ENCODE results near the gene WDR81. TPM values are rescaled to one million over a fixed set of nuclear protein-coding genes. Genes with fewer than 3 reads are reported as not detected.

WDR81 gene
- total RNA-seq, 1 donor, result 47.8 TPM

GRCh38 chr17:1744551-1745512 lies 20.3 kb downstream of the WDR81 start:
- Histone ChIP-seq H3K4me3 (ENCODE audit: insufficient read depth, low read length) (no peak overlapping the region), H3K4me1 (ENCODE audit: insufficient read depth, low read length) (no peaks in the 10 kb centered on the region), H3K4me2 (ENCODE audit: insufficient read depth, low read length) (no peak overlapping the region), H3K36me3 (ENCODE audit: insufficient read depth, low read length) (no peaks in the 10 kb centered on the region), H3K9me3 (ENCODE audit: low read depth, low read length) (no peaks in the 10 kb centered on the region), H3K27ac (ENCODE audit: low read depth, low read length) (no peak overlapping the region), H3K79me2 (ENCODE audit: insufficient read depth, low read length) (no peaks in the 10 kb centered on the region), H2AFZ (ENCODE audit: low read length) (no peak overlapping the region), H4K20me1 (ENCODE audit: insufficient read depth, low read length) (no peaks in the 10 kb centered on the region), H3K27me3 (ENCODE audit: insufficient read depth, low read length) (no peaks in the 10 kb centered on the region)
- DNase-seq (ENCODE audit: insufficient read length, low spot score, missing footprints), result peak; percentile 82
- TF ChIP-seq CTCF (IDR thresholded peaks at IDR 0.05; ENCODE audit: extremely low read depth, low read depth, low read length), result no peak

GRCh38 chr17:1745513-1746020 lies 21.1 kb downstream of the WDR81 start:
- Histone ChIP-seq H3K36me3 (ENCODE audit: insufficient read depth, low read length) (no peaks in the 10 kb centered on the region), H4K20me1 (ENCODE audit: insufficient read depth, low read length) (no peaks in the 10 kb centered on the region), H3K4me3 (ENCODE audit: insufficient read depth, low read length) (no peak overlapping the region), H3K27me3 (ENCODE audit: insufficient read depth, low read length) (no peaks in the 10 kb centered on the region), H2AFZ (ENCODE audit: low read length) (no peak overlapping the region), H3K9me3 (ENCODE audit: low read depth, low read length) (no peaks in the 10 kb centered on the region), H3K4me2 (ENCODE audit: insufficient read depth, low read length) (no peak overlapping the region), H3K27ac (ENCODE audit: low read depth, low read length) (no peak overlapping the region), H3K4me1 (ENCODE audit: insufficient read depth, low read length) (no peaks in the 10 kb centered on the region), H3K79me2 (ENCODE audit: insufficient read depth, low read length) (no peaks in the 10 kb centered on the region)
- TF ChIP-seq CTCF (IDR thresholded peaks at IDR 0.05; ENCODE audit: extremely low read depth, low read depth, low read length), result no peak
- DNase-seq (ENCODE audit: insufficient read length, low spot score, missing footprints), result peak; percentile 75

GRCh38 chr17:1746975-1747543 lies 22.6 kb downstream of the WDR81 start:
- no peak overlapping the region for H2AFZ ChIP-seq (ENCODE audit: low read length)
- peak; percentile 78 for DNase-seq (ENCODE audit: insufficient read length, low spot score, missing footprints)
- no peaks in the 10 kb centered on the region for H4K20me1 ChIP-seq (ENCODE audit: insufficient read depth, low read length)

More at GRCh38 chr17:1746975-1747543, 22.6 kb downstream of the WDR81 start:
- H3K4me3 ChIP-seq (ENCODE audit: insufficient read depth, low read length), result no peak overlapping the region
- no peaks in the 10 kb centered on the region for H3K4me1 ChIP-seq (ENCODE audit: insufficient read depth, low read length)
- no peaks in the 10 kb centered on the region for H3K36me3 ChIP-seq (ENCODE audit: insufficient read depth, low read length)
- TF ChIP-seq CTCF (IDR thresholded peaks at IDR 0.05; ENCODE audit: extremely low read depth, low read depth, low read length), result no peak
- no peaks in the 10 kb centered on the region for H3K79me2 ChIP-seq (ENCODE audit: insufficient read depth, low read length)
- no peaks in the 10 kb centered on the region for H3K27me3 ChIP-seq (ENCODE audit: insufficient read depth, low read length)
- no peak overlapping the region for H3K4me2 ChIP-seq (ENCODE audit: insufficient read depth, low read length)
- H3K9me3 ChIP-seq (ENCODE audit: low read depth, low read length), result no peaks in the 10 kb centered on the region
- H3K27ac ChIP-seq (ENCODE audit: low read depth, low read length), result no peak overlapping the region

Measured in osteoblast (primary cell).